BJ (cell line): Measurements from ENCODE around the gene TMEM192. TPM values are rescaled to one million over a fixed set of nuclear protein-coding genes. Genes with fewer than 3 reads are reported as not detected.
"Not testable (repeated sequence)": the region's sequence is repeated elsewhere in the genome, so short reads cannot be mapped to it uniquely, and the experiment has no call there.

Source experiments
- CTCF ChIA-PET: fragments of 350-600 bp; formaldehyde crosslinking; extraction: SDS; loops from one replicate; lab custom pipeline; 2021; ENCODE audit warnings: antibody characterized with exemption, inconsistent platforms; lab: Yijun Ruan, JAX
- POLR2A ChIA-PET: fragments of 300-600 bp; sonication (Branson Sonifier 250); formaldehyde crosslinking; extraction: SDS; loops from one replicate; lab custom pipeline; 2021; ENCODE audit warnings: antibody characterized with exemption; lab: Charles Lee
- DNase-seq: peaks from one replicate; pipeline ENCODE4 v3.0.0-alpha.2; 2011; ENCODE audit warnings: low read depth
- H3K27me3 ChIP-seq: 2 replicates; pipeline ENCODE4 v1.6.0; 2011; ENCODE audit warnings: low read length; ENCODE audit not compliant: control insufficient read depth, insufficient read depth
- H3K36me3 ChIP-seq: 2 replicates; pipeline ENCODE4 v1.5.1; 2011; ENCODE audit warnings: low read length; ENCODE audit not compliant: control insufficient read depth, insufficient read depth
- H3K4me3 ChIP-seq: 2 replicates; pipeline ENCODE4 v1.5.1; 2011; ENCODE audit warnings: low read depth, mild to moderate bottlenecking, control low read depth, low read length
- CTCF ChIP-seq: IDR thresholded peaks from 2 replicates; pipeline ENCODE4 v1.5.1; 2011; ENCODE audit warnings: low read depth, mild to moderate bottlenecking, control low read depth, inconsistent platforms, low read length, moderate library complexity; ENCODE audit not compliant: insufficient read depth
- polyA plus RNA-seq: library from polyadenylated mRNA; depleted of rRNA; stranded (reverse); fragments of >200 nt; gene quantifications from 2 replicates; pipeline ENCODE4 v1.2.3, GENCODE V29; 2011

TMEM192 gene
- polyA plus RNA-seq, 1 experiment = 11.1 TPM

- H3K27me3 ChIP-seq = no peaks in the 10 kb centered on the region
- no peak overlapping the region for H3K4me3 ChIP-seq
- TF ChIP-seq CTCF = peak; percentile 61
- CTCF ChIA-PET = interaction anchor here (0.6 to 3.3 kb wide), 7 partner anchors 10 to 328 kb away, joined by 3 to 20 read pairs (median 3); partner anchors contain the start of gene TMEM192
- peaks cover 2% of the 10 kb centered on the region; the same call in 1 of the 2 replicates for H3K36me3 ChIP-seq
- POLR2A ChIA-PET = interaction anchor here (0.6 kb wide), 1 partner anchor 16 kb away, joined by 5 read pairs; the partner anchor contains the start of gene TMEM192
- no peak for DNase-seq
Observed at GRCh38 chr4:165096776-165097175, 15.9 kb downstream of the TMEM192 start.

GRCh38 chr4:165095291-165095690 is 17.4 kb downstream of the TMEM192 start:
- H3K27me3 ChIP-seq = no peaks in the 10 kb centered on the region
- no peak overlapping the region for H3K4me3 ChIP-seq
- no peak for DNase-seq
- no peaks in the 10 kb centered on the region; the same call in 1 of the 2 replicates for H3K36me3 ChIP-seq
- TF ChIP-seq CTCF = no peak
- POLR2A ChIA-PET = no interaction called here
- CTCF ChIA-PET = interaction anchor here (3.3 kb wide), 1 partner anchor 327 kb away, joined by 20 read pairs; no protein-coding TSS in a partner anchor

- H3K27me3 ChIP-seq = no peaks in the 10 kb centered on the region
- H3K36me3 ChIP-seq = no peaks in the 10 kb centered on the region; the same call in 1 of the 2 replicates
- ChIA-PET CTCF (no interaction called here), POLR2A (no interaction called here)
- no peak for DNase-seq
- H3K4me3 ChIP-seq = no peak overlapping the region
- TF ChIP-seq CTCF = no peak
Observed at GRCh38 chr4:165094873-165095272, 17.8 kb downstream of the TMEM192 start.

GRCh38 chr4:165092187-165092586 is 20.5 kb downstream of the TMEM192 start:
- DNase-seq, H3K27me3 ChIP-seq, H3K4me3 ChIP-seq, POLR2A ChIA-PET, H3K36me3 ChIP-seq: not testable (repeated sequence)
- CTCF ChIA-PET = interaction anchor here (1.0 kb wide), 1 partner anchor 361 kb away, joined by 4 read pairs; no protein-coding TSS in a partner anchor

GRCh38 chr4:165088366-165088765 is 24.3 kb downstream of the TMEM192 start:
- ChIA-PET CTCF (interaction anchor here (0.6 kb wide), 1 partner anchor 12 kb away, joined by 3 read pairs; no protein-coding TSS in a partner anchor), POLR2A (no interaction called here)
- H3K27me3 ChIP-seq = no peaks in the 10 kb centered on the region
- DNase-seq = no peak
- no peak for TF ChIP-seq CTCF
- no peak overlapping the region for H3K4me3 ChIP-seq
- H3K36me3 ChIP-seq = no peaks in the 10 kb centered on the region

GRCh38 chr4:165085946-165086345 is 26.7 kb downstream of the TMEM192 start:
- ChIA-PET POLR2A (no interaction called here), CTCF (no interaction called here)
- H3K36me3 ChIP-seq = no peaks in the 10 kb centered on the region
- DNase-seq = no peak
- no peak for TF ChIP-seq CTCF
- H3K27me3 ChIP-seq = no peaks in the 10 kb centered on the region
- no peak overlapping the region for H3K4me3 ChIP-seq

- CTCF ChIA-PET = not testable (repeated sequence)
Observed at GRCh38 chr4:165084787-165085186, 27.9 kb downstream of the TMEM192 start.

More at GRCh38 chr4:165084787-165085186, 27.9 kb downstream of the TMEM192 start:
- H3K36me3 ChIP-seq, DNase-seq, H3K27me3 ChIP-seq, H3K4me3 ChIP-seq, POLR2A ChIA-PET: not testable (repeated sequence)
